CD4-positive, alpha-beta T cell treated with Interferon gamma for 1 hour (primary cell): Measurements from ENCODE around the gene ARPP21.

Source experiments
- DNase-seq: peaks from one replicate; pipeline ENCODE4 v3.0.0-alpha.2; 2020

ARPP21 gene

DNA sequence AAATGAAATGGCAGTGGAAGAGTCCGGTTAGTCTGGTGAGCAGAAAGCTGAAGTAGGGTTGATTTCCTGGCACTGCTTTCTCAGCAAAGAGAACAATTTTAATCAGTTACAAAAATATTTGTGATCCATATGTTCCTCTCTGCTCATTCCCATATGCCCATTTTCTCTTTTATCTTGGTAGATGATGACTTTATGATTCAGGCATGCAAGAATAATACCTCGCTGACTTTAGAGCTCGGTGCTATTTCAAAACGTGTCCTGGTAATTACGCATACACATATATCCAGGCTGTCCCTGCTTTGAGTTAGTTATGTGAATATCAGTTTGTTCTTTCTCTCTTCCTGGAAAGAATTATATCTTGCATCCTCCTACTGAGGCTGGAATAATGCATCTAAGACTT, 38.5 kb downstream of the ARPP21 start:
- no peak for DNase-seq

DNA sequence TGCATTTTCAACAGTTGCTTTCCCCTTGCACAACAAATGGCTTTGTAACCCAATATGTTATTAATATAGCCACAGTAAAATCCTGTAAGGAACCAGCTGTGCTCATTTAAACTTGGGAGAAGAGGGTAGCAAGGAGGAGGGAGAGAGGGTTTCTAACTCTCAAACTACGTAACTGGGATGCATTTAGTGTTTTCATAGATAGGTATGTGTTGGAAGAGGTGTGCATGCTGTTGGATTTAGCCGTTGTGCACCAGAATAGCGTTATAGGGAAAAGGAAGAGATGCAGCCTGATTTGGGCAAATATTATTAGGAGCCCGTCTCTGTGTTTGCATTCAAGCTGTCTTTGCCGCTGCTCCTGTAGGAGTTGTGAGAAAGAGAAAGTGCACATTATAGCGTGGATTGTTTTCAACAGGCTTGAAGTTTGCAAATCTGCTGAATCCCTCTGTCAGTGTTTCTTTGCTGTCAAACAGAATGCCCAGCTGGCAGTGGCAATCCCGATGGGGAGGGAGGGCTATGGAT, 39.4 kb downstream of the ARPP21 start:
- no peak for DNase-seq

DNA sequence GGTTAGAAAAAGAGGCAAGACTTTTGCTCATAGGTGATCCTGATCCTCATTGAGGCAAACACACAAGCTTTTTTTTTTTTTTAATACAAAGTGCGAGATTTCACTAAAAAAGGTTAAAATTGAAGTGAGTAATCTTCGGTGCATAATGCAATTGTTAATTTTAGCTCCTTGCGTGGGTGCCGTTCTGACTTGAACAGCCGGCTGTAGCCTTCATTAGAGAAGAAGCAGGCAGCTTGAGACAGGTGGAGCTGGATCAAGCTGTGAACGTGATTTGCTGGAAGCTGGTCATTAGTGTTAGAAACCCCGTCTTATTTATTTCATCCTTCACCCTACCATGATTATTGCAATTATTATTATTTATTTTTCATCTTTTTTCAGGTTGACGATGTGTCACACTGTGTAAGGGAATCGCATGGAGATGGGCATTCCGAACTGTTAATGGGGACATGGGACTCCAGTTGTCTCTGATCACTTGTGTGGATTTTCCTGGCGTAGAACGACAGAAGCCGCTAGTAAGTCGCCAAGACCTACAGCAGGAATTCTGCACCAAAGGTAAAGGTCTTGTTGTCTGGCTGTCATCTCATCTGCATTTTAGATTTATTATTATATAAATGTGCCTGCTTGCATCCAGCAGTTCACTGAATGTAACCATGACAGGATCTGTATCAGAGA, 40.2 kb downstream of the ARPP21 start:
- no peak for DNase-seq

DNA sequence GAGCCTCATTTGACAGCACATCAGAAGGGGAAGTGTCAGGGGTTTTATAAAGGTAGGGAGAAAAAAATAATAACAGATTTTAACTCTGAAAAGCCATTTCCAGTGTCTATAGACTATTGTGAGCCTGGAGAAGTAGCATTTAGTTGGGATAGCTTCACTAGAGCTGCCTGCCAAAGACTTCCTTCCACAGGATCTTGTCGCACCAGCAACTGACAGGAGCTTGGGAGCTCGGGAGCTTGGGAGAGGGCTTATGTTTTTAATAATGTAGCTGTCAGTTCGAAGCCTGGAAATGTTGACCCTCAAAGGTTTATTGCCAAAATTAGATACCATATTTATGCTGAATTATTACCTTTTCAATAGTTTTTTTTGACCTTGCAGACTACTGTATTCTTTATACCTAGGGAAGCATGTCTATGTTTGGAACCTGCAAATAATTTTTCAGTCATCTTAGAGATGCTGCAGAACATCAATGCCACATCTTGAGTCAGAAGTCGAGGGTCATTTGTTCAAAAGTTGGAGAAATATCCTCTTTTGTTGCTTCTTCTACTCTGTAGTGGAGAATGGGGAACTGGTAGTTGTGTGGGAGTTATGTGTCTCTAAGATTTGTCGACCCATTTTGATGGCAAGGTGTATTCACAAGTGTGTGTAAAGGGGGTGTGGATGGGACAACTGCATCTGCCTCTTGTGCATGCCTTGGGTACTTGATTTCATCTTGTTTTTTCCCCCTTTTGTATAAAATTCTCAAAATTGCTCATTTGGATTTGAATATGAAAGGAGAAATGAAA, 41.7 kb downstream of the ARPP21 start:
- DNase-seq, result no peak

DNA sequence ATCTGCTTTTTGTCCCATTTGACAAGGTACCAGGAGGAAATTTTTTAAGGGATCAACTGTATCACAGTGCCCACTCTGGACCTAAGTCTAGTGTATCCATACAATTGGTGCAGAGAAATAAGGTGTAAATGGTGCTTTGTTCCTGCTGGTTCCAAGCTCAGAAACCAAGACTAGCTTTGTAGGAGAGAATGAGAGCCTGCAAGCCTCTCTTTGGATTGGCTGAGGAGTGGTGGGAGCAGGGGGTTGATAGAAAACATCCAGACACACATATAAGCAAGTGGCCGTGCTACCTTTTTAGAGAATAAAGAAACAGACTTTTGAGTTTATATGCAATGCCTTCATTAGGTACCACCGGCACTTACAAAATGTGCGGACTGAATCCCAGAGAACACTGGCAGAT, 45.8 kb downstream of the ARPP21 start:
- DNase-seq, result no peak

DNA sequence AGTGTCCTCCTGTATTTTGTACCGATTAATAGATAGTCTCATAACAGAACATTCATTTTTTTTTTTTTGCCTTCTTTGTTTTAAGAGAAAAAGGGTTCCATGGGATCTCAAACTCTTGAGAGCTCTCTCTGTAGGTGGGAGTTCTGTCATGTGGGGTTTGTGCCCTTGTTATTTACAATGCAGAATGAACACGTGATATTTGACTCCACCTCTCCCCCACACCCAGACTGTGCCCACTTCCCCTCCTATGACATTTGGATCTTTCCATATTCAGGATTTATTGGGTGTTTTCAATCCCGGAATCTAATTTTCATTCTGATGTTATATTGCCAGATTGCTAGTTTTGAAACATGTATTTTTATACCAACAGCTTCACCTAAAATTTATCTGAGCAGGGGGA, 49.5 kb downstream of the ARPP21 start:
- DNase-seq, result no peak

DNA sequence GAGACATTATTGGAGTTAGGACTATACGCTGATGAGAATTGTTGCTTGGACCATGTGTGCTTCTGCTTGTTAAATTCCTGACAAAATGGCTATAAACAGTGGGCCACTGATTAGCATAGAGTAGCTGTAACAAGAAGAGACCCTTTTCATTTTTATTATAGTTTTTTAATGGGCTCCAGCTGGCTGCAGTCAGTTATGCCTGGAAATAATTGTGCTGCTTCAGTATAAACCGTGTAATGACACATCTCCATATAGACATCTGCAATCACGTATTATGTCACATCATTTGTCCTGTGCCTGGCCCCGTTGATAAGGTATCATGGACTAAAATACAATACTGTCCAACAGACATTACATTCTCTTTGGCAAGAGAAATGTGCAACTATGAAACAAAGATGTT, 50.9 kb downstream of the ARPP21 start:
- DNase-seq, result no peak

DNA sequence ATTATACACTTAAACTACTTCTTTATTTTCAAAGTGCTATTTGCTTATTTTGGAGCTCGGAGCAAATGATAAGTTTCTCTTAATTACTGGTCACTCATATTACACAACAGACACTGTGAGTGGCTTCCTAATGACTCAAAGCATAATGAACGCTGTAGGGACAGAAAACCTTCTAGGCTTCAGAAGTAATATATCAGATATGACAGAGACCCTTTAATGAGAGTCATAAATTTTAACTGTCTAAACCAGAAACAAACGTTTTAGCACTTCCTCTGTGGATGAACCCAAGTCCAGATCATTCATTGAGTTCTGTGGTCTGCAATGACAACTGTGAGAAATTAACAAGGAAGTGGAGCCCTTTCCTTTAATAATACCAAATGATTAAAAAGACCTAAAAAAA, 66.6 kb downstream of the ARPP21 start:
- DNase-seq, result no peak

DNA sequence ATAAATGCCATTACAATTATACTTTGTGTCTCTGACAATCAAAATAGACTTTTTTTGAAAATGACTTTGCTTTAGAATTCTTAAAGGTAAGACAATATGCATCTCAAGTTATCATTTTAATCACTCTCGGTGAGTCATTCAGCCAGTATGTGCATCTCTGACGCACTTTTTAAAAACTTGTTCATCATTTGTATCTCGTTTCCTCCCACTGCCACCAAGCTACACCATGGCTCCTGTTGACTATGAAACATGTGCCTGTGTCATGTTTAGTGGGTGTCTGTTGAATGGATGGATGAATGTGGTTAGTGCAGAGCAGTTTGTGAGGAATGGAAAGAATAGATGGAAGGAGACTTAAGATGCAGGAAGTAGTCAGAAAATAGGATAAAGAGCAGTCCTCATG, 68.6 kb downstream of the ARPP21 start:
- DNase-seq, result no peak

DNA sequence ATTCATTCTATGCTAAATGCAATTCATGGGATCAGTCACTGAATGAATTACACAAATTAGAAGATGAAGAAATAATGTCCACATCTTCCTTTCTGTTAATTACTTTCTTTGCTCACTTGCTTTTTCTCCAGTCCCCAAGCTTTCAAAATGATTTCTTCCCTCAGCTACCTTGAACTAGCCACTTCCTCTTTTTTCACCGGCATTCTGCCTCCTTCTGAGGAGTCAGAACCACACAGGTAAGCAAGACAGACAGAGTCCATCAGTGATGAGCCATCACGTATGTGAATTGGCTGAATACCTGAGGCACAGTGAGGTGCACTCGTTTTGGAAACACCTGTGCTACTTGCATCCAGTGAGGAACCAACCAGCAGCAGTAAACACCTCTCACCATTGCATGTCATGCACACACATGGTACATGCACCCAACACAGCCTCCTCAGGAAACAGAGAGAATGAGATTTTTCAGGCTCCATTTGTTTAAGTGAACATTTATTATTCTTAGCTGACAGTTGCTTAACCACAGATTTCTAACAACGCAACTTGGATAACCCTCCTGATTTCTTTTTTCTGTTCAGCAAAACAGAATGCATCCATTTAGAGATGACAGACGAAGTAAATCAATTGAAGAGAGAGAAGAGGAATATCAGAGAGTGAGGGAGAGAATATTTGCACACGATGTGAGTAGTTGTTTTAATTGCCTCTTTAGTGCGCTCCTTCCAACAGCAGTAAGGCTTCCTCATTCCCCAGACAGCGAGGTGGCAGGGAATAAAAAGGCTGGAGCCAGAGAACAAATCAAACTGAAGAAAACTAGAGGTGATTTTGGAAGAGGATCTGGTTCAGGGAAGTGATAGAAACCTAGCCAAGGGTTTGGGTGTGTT, 69.3 kb downstream of the ARPP21 start:
- no peak for DNase-seq

DNA sequence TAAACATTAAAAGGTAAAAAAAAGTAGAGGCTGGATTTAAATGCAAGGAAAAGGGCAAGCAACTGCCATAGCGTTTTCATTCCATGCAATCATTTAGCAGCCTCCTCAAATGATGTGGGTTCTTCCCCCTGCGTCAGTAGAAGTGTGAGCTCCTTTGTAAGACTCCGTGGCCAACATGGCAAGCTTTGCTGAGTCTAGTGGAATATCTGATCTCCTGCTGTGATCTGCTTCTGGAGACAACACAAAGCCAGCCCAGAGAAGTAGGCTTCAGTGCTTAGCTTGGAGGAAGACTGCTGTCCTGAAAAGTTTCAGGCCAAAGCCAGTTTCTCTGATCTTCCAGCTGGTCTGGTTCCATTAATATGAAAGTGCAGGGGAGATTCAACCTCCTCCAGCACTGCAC, 70.4 kb downstream of the ARPP21 start:
- no peak for DNase-seq

DNA sequence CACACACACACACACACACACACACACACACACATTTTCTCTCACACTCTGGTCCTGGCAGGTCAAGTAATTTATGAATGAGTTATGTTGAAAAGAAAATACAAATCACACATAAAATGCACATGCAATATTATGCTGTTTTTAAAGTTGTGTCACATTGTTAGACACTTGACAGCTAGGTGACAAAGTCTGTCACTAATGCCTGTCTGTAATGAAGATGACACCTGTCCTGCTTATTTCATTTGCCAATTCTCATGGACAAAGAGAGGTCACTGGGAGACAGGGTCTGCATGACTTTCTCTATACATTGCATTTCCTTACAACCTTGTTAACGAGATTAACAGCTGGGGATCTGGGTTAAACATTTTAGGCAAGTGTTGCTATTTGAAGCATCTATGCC, 71.2 kb downstream of the ARPP21 start:
- DNase-seq, result no peak

DNA sequence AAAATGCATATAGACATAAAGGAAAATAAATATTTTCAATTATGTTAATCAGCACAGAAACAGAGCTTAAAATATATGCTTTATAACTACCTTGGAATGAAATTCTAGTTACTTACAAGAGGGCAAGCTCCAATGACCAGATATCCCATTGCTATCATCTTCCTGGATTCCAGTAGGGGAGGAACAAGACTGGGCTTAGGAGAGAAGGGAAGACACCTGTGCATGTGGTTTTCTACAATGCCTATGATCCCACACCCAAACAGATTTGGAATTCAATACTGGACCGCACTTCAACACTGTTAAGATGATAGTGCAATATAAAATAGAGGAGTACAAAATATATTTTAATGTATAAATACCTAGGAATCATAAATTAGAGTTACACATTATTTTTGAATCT, 79.6 kb downstream of the ARPP21 start:
- no peak for DNase-seq

DNA sequence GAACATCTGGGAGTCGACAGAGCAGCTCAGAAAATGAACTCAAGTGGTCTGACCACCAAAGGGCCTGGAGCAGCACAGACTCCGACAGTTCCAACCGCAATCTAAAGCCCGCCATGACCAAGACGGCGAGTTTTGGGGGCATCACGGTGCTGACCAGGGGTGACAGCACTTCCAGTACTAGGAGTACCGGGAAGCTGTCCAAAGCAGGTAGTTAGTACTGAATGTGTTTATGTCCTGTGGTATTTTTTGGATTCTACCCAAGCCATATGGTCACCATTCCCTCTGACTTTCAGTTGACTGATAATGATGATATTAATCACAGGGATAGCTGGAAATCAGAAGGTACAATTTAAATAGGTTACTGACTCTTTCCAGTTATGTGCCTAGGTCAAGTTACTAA, 82.3 kb downstream of the ARPP21 start:
- no peak for DNase-seq

DNA sequence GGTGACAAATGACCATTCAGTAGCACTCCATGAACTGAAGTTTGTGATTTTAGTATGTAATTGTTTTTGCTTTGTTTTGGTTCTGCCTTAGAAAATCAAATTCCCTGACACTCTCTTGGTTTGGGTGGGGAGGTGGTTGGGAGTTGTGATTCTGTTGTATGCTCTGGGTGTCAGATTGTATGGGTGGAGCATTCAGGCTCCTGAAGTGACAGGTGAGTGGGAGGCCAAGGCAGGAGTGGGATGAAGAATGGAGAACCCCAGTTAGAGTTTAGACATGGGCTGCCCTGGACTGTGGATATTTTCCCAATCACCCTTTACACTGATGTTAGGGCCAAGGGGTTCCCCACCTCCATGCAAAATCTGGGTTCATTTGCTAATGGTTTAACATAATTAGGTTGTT, 83.6 kb downstream of the ARPP21 start:
- no peak for DNase-seq

DNA sequence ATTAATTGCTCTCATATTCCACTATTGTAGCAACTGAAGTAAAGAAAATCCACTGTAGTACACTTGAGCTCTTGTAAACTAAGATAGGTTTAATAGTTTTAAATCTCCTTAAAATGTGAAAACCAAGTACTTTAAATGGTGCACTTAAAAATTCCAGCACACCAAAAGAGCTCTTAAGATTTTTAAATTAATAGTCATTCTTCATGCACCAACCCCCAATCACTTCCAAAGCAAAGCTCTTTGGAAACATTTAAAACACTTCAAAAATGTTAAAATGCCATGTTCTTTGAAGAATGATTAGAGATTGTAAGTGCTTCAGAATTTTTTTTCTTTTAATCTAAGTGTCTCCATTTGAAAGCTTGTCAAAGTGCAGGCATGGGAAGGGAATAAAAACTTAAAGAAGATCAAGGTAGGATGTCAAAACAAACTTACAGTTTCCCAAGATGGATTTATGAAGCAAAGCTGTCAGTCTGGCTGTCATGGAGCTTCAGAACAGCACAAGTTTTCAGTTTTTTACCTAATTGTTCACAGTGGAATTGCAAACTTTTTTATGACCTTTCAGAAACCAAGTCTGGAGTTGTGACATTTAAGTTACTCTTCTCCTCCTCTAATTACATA, 84.3 kb downstream of the ARPP21 start:
- no peak for DNase-seq

DNA sequence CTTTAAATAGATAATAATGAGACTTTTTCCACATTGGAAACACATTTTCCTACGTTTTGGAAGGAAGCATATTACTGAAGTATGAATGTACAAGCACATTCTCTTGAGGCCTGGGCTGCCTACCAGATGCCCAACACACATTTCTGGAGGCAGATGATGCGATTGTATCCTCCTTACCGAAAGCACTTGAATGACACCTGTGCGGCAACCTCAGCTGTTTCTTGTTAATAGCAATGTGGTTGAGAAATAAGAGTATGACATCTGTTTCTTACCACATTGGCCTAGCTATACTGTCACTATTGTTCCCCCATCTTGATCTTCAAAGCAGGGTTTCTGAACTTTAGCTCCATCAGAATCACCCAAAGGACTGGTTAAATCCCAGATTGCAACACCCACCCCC, 84.8 kb downstream of the ARPP21 start:
- no peak for DNase-seq

DNA sequence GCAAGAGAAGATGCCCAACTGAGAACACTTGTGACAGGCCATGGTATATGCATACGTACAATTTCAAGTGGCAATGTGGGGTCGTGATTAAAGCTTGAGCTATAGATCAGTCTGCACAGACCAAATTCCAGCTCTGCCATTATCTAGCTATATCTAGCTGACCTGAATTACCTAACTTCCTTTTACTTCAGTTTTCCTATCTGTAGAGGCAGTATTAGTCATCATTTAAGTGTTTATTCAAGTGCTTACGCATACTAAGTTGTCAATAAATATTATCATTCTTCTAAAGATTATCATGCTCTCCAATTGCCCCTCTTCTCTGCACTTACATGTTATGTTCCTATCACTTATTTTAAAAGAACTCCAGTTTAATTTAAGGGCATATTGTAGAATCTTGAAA, 87.9 kb downstream of the ARPP21 start:
- no peak for DNase-seq

DNA sequence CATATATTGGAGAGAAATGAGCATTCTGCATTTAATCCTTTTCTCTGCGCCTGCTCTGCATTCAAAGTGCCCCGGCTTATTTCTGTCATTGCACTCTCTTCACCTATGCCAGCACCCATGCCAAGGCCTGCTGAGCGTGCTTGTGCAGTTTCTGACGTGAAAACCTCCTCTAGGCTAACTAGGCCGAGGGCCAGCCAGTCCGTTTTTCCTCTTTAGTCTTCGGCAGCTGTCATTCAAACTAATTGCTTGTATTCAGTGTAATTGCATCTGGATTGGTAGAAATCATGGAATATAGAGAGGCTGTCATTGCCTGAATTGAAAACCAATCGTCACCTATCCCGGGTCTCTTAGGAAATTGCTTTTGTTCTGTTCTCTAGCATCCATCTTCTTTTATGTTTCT, 94.0 kb downstream of the ARPP21 start:
- no peak for DNase-seq

DNA sequence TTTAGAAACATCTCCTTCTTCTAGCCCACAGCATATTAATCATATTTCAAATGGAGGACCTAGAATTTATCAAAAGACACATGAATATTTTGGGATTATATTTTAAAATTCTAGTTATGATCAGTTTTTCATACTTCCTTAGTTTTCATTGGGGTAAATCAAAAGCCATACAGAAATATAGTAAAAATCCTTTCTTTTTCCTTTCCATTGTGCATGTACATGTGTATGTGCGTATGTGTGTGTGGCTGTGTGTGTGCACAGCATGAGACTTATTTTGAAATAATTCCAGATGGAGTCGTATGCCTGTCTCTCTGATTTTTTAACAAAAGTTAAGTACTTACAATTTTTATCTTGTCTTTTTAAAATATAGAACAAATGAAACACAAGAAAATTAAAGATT, 94.5 kb downstream of the ARPP21 start:
- no peak for DNase-seq

DNA sequence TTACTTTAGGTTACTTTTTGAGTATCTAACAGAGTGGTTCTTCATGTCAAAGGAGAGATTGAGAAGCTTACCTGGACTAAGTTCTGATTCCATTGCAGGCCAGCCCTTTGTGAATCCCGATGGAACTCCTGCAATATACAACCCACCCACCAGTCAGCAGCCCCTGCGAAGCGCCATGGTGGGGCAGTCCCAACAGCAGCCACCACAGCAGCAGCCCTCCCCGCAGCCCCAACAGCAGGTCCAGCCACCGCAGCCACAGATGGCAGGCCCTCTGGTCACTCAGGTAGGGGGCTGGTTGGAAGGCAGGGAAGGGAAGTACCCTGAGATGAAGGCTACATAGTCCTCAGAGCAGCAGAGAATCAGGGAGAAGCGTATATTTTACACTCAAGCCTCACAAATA, 97.8 kb downstream of the ARPP21 start:
- no peak for DNase-seq

DNA sequence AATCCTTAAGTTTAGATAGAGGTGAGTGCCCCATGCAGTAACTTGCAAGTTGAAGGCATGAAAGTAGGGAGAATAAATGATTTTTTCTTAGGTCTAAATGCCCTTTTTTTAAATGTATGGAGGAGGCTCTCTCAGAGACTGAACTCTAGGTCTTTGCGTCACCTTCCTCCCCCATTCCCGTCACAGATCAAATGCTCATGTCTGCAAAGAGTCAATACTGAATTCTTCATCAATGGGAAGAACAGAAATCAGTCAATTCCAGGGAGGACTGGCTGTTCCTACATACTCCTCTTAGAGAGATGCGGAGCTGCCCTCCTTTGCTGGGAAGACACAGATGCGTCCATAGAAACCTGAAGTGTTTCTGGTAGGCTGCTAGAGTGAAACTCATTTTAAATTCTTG, 98.2 kb downstream of the ARPP21 start:
- no peak for DNase-seq
